Neural cell (in vitro differentiated cells): Measurements from ENCODE around the gene CRHBP. TPM values are rescaled to one million over a fixed set of nuclear protein-coding genes. Genes with fewer than 3 reads are reported as not detected.

ENCODE experiments used
- H2AFZ ChIP-seq: fragments of 200-600, 300-800 bp; sonication (generic), shearing (Covaris generic); 2 replicates; pipeline ENCODE4 v1.6.0; 2014; ENCODE audit warnings: low read depth, mild to moderate bottlenecking, antibody characterized with exemption, low read length, moderate library complexity
- H3F3A ChIP-seq: fragments of 200-600 bp; shearing (Covaris generic); 2 replicates; pipeline ENCODE4 v1.6.1; 2016; ENCODE audit warnings: mild to moderate bottlenecking, moderate library complexity, mixed read lengths, antibody characterized with exemption, low read length; ENCODE audit not compliant: insufficient read depth, poor library complexity, severe bottlenecking
- H3K27ac ChIP-seq: fragments of 200-600, 300-800 bp; sonication (generic), shearing (Covaris generic); 2 replicates; pipeline ENCODE4 v1.5.1; 2014; ENCODE audit warnings: mild to moderate bottlenecking, low read length, moderate library complexity
- H3K27me3 ChIP-seq: fragments of 300-800, 200-600 bp; sonication (generic), shearing (Covaris generic); 2 replicates; pipeline ENCODE4 v1.6.0; 2014; ENCODE audit warnings: mild to moderate bottlenecking, low read depth, low read length, moderate library complexity; ENCODE audit not compliant: insufficient read depth
- H3K36me3 ChIP-seq: fragments of 300-800, 200-600 bp; sonication (generic), shearing (Covaris generic); 2 replicates; pipeline ENCODE4 v1.5.1; 2014; ENCODE audit warnings: mild to moderate bottlenecking, antibody characterized with exemption, low read length, moderate library complexity; ENCODE audit not compliant: insufficient read depth
- H3K4me2 ChIP-seq: fragments of 300-800, 200-600 bp; sonication (generic), shearing (Covaris generic); 2 replicates; pipeline ENCODE4 v1.6.0; 2014; ENCODE audit warnings: mild to moderate bottlenecking, low read length
- H3K4me3 ChIP-seq: fragments of 300-800, 200-600 bp; sonication (generic), shearing (Covaris generic); 2 replicates; pipeline ENCODE4 v1.5.1; 2014; ENCODE audit warnings: mild to moderate bottlenecking, low read length, moderate library complexity
- H3K79me2 ChIP-seq: fragments of 200-600 bp; shearing (Covaris generic); replicated peaks from 2 replicates; pipeline ENCODE4 v1.6.0; 2014; ENCODE audit warnings: mild to moderate bottlenecking, low read length, moderate library complexity; ENCODE audit not compliant: insufficient read depth
- H3K9ac ChIP-seq: fragments of 300-800, 200-600 bp; sonication (generic), shearing (Covaris generic); 2 replicates; pipeline ENCODE4 v1.6.1; 2016; ENCODE audit warnings: mild to moderate bottlenecking, low read length, mixed read lengths
- H3K9me2 ChIP-seq: fragments of 200-600 bp; shearing (Covaris generic); 2 replicates; pipeline ENCODE4 v1.6.1; 2016; ENCODE audit warnings: mild to moderate bottlenecking, low read length, mixed read lengths; ENCODE audit not compliant: insufficient read depth
- H3K9me3 ChIP-seq: fragments of 200-600, 300-800 bp; sonication (generic), shearing (Covaris generic); 2 replicates; pipeline ENCODE4 v1.6.1; 2016; ENCODE audit warnings: mild to moderate bottlenecking, mixed run types, low read length, moderate library complexity, mixed read lengths
- H4K20me1 ChIP-seq: fragments of 200-600 bp; shearing (Covaris generic); 2 replicates; pipeline ENCODE4 v1.6.1; 2016; ENCODE audit warnings: mild to moderate bottlenecking, mixed run types; ENCODE audit not compliant: insufficient read depth
- CTCF ChIP-seq: fragments of 450-650 bp; IDR thresholded peaks from 2 replicates; pipeline ENCODE4 v1.5.1; 2014; ENCODE audit warnings: antibody characterized with exemption, mild to moderate bottlenecking, moderate library complexity; ENCODE audit not compliant: poor library complexity, severe bottlenecking
- EP300 ChIP-seq: fragments of 450-650 bp; conservative IDR thresholded peaks from 2 replicates; pipeline ENCODE4 v1.6.1; 2014; ENCODE audit warnings: antibody characterized with exemption, mild to moderate bottlenecking, moderate library complexity; ENCODE audit not compliant: poor library complexity, severe bottlenecking
- EZH2 ChIP-seq: fragments of 200-600, 300-800 bp; shearing (Covaris generic), sonication (generic); IDR thresholded peaks from 2 replicates; pipeline ENCODE4 v1.6.1; 2014; ENCODE audit warnings: antibody characterized with exemption, low read length, borderline replicate concordance, mild to moderate bottlenecking; ENCODE audit not compliant: insufficient read depth, poor library complexity, severe bottlenecking
- MXI1 ChIP-seq: fragments of 450-650 bp; conservative IDR thresholded peaks from 2 replicates; pipeline ENCODE4 v1.6.1; 2014; ENCODE audit warnings: antibody characterized with exemption, mild to moderate bottlenecking; ENCODE audit not compliant: poor library complexity, severe bottlenecking
- POLR2AphosphoS5 ChIP-seq: IDR thresholded peaks from 2 replicates; pipeline ENCODE4 v1.6.1; 2012
- RAD21 ChIP-seq: fragments of 450-650 bp; conservative IDR thresholded peaks from 2 replicates; pipeline ENCODE4 v1.6.1; 2014; ENCODE audit warnings: antibody characterized with exemption, mild to moderate bottlenecking, moderate library complexity
- REST ChIP-seq: IDR thresholded peaks from 2 replicates; pipeline ENCODE4 v1.6.1; 2012; ENCODE audit warnings: borderline replicate concordance
- SMC3 ChIP-seq: fragments of 450-650 bp; conservative IDR thresholded peaks from 2 replicates; pipeline ENCODE4 v1.6.1; 2014; ENCODE audit warnings: antibody characterized with exemption, mild to moderate bottlenecking, moderate library complexity; ENCODE audit not compliant: poor library complexity
- TAF1 ChIP-seq: IDR thresholded peaks from 2 replicates; pipeline ENCODE4 v1.6.1; 2012; ENCODE audit warnings: low read depth
- polyA plus RNA-seq: library from polyadenylated mRNA; depleted of rRNA; stranded (reverse); fragments of >200 nt; gene quantifications from 2 replicates; pipeline ENCODE4 v1.2.3, GENCODE V29; 2014

CRHBP gene
- polyA plus RNA-seq, 1 donor from 2014 or later, result not detected

DNA sequence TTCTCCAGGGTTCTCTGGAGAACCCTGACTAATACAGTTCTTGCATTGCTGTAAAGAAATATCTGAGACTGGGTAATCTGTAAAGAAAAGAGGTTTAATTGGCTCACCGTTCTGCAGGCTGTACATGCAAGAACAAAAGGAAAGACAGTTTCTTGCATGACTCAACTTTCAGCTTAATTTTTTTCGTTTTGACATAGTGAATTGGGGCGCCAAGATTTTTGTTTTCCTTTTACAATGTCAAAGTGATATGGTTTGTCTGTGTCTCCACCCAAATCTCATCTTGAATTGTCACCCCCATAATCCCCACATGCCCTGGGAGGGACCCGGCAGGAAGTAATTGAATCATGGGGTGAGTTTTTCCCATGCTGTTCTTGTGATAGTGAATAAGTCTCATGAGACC, 11.8 kb upstream of the CRHBP start:
- no peaks in the 10 kb centered on the region for H3K27me3 ChIP-seq
- H3K9ac ChIP-seq, result no peak overlapping the region
- H4K20me1 ChIP-seq, result no peaks in the 10 kb centered on the region
- H3F3A ChIP-seq, result no peaks in the 10 kb centered on the region
- no peak overlapping the region for H3K4me3 ChIP-seq
- H3K36me3 ChIP-seq, result no peaks in the 10 kb centered on the region
- H3K9me2 ChIP-seq, result no peaks in the 10 kb centered on the region
- no peak overlapping the region for H3K4me2 ChIP-seq
- H3K27ac ChIP-seq, result no peak overlapping the region
- no peak for TF ChIP-seq RAD21
- TF ChIP-seq POLR2AphosphoS5, result no peak
- TF ChIP-seq EZH2, result no peak
- TF ChIP-seq TAF1, result no peak
- TF ChIP-seq MXI1, result no peak
- TF ChIP-seq CTCF, result no peak
- TF ChIP-seq EP300, result no peak
- no peak for TF ChIP-seq SMC3
- TF ChIP-seq REST, result no peak
- no peak overlapping the region for H2AFZ ChIP-seq
- no peaks in the 10 kb centered on the region for H3K9me3 ChIP-seq
- no peaks in the 10 kb centered on the region for H3K79me2 ChIP-seq

DNA sequence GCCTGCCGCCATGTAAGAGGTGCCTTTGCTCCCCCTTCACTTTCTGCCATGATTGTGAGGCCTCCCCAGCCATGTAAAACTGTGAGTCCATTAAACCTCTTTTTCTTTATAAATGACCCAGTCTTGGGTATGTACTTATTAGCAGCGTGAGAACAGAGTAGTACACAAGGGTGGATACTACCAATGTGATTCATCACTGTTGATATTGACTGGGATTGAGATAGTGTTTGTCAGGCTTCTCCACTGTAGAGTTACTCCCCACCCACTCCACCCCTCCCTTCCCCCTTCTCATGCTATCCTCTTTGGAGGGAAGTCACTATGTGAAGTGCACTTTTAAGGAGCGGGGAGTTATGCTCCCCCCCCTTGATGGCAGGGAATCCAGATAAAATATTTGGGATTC, 11.4 kb upstream of the CRHBP start:
- no peaks in the 10 kb centered on the region for H3F3A ChIP-seq
- TF ChIP-seq SMC3, result no peak
- no peak for TF ChIP-seq EP300
- no peak for TF ChIP-seq MXI1
- no peak for TF ChIP-seq POLR2AphosphoS5
- TF ChIP-seq EZH2, result no peak
- no peak for TF ChIP-seq RAD21
- TF ChIP-seq REST, result no peak
- TF ChIP-seq CTCF, result no peak
- TF ChIP-seq TAF1, result no peak
- H2AFZ ChIP-seq, result no peak overlapping the region
- no peaks in the 10 kb centered on the region for H3K27me3 ChIP-seq
- no peaks in the 10 kb centered on the region for H3K36me3 ChIP-seq
- no peaks in the 10 kb centered on the region for H4K20me1 ChIP-seq
- no peak overlapping the region for H3K4me2 ChIP-seq
- H3K27ac ChIP-seq, result no peak overlapping the region
- H3K4me3 ChIP-seq, result no peak overlapping the region
- H3K79me2 ChIP-seq, result no peaks in the 10 kb centered on the region
- no peaks in the 10 kb centered on the region for H3K9me3 ChIP-seq
- no peaks in the 10 kb centered on the region for H3K9me2 ChIP-seq
- no peak overlapping the region for H3K9ac ChIP-seq
